GM23338 (cell line): ENCODE data around the gene VOPP1. TPM values are rescaled to one million over a fixed set of nuclear protein-coding genes. Genes with fewer than 3 reads are reported as not detected.

Experiments
- ATAC-seq: fragments of 200-7000 bp; cut with Tn5 transposase; 3 replicates; pipeline ENCODE4 v1.9.1; 2020
- DNase-seq: peaks from one replicate; pipeline ENCODE4 v3.0.0-alpha.2; 2015; ENCODE audit warnings: low spot score
- H2AFZ ChIP-seq: fragments of 200-600 bp; sonication (generic); 2 replicates; pipeline ENCODE4 v1.8.0; 2016; ENCODE audit warnings: antibody characterized with exemption, mild to moderate bottlenecking, moderate library complexity
- H3F3A ChIP-seq: fragments of 200-600 bp; sonication (generic); replicated peaks from 2 replicates; pipeline ENCODE4 v1.8.0; 2017; ENCODE audit warnings: antibody characterized with exemption, mixed run types, low read depth
- H3K27ac ChIP-seq: fragments of 200-600 bp; sonication (generic); 2 replicates; pipeline ENCODE4 v1.6.1; 2016; ENCODE audit warnings: low read depth
- H3K27me3 ChIP-seq: fragments of 200-600 bp; sonication (generic); 2 replicates; pipeline ENCODE4 v1.8.0; 2016; ENCODE audit warnings: mild to moderate bottlenecking, mixed run types, moderate library complexity; ENCODE audit not compliant: insufficient read depth
- H3K36me3 ChIP-seq: fragments of 200-600 bp; sonication (generic); 2 replicates; pipeline ENCODE4 v1.8.0; 2016; ENCODE audit warnings: mild to moderate bottlenecking; ENCODE audit not compliant: insufficient read depth
- H3K4me1 ChIP-seq: fragments of 200-600 bp; sonication (generic); 2 replicates; pipeline ENCODE4 v1.8.0; 2016; ENCODE audit warnings: mild to moderate bottlenecking, moderate library complexity; ENCODE audit not compliant: insufficient read depth
- H3K4me2 ChIP-seq: fragments of 200-600 bp; sonication (generic); 2 replicates; pipeline ENCODE4 v1.7.1; 2017; ENCODE audit warnings: mixed run types
- H3K4me3 ChIP-seq: fragments of 200-600 bp; sonication (generic); 2 replicates; pipeline ENCODE4 v1.6.1; 2016; ENCODE audit warnings: mixed run types
- H3K79me2 ChIP-seq: fragments of 200-600 bp; sonication (generic); replicated peaks from 2 replicates; pipeline ENCODE4 v1.8.0; 2017; ENCODE audit warnings: mild to moderate bottlenecking; ENCODE audit not compliant: insufficient read depth
- H3K9me2 ChIP-seq: fragments of 200-600 bp; sonication (generic); 2 replicates; pipeline ENCODE4 v1.8.0; 2017; ENCODE audit not compliant: insufficient read depth
- H4K20me1 ChIP-seq: fragments of 200-600 bp; sonication (generic); replicated peaks from 2 replicates; pipeline ENCODE4 v1.8.0; 2017; ENCODE audit warnings: mild to moderate bottlenecking; ENCODE audit not compliant: insufficient read depth
- H3K27ac Mint-ChIP-seq: 2 replicates; pipeline ENCODE4 v1.8.0; 2020; ENCODE audit warnings: inconsistent platforms, mild to moderate bottlenecking, moderate library complexity, mixed read lengths
- H3K27me3 Mint-ChIP-seq: 3 replicates; pipeline ENCODE4 v1.8.0; 2022; ENCODE audit warnings: low read depth, mild to moderate bottlenecking, moderate library complexity, mixed read lengths, inconsistent platforms; ENCODE audit not compliant: insufficient read depth, poor library complexity
- H3K36me3 Mint-ChIP-seq: 3 replicates; pipeline ENCODE4 v1.8.0; 2021; ENCODE audit warnings: low read depth, mild to moderate bottlenecking, inconsistent platforms, moderate library complexity, mixed read lengths
- H3K4me1 Mint-ChIP-seq: 3 replicates; pipeline ENCODE4 v1.8.0; 2020; ENCODE audit warnings: mild to moderate bottlenecking, inconsistent platforms, mixed read lengths
- H3K4me3 Mint-ChIP-seq: 3 replicates; pipeline ENCODE4 v1.8.0; 2021; ENCODE audit warnings: moderate library complexity, mild to moderate bottlenecking, inconsistent platforms, mixed read lengths
- H3K9me3 Mint-ChIP-seq: 3 replicates; pipeline ENCODE4 v1.8.0; 2020; ENCODE audit warnings: moderate library complexity, mild to moderate bottlenecking, inconsistent platforms, mixed read lengths
- CREB1 ChIP-seq: fragments of 250-450 bp; sonication (Bioruptor Pico); IDR thresholded peaks from 2 replicates; pipeline ENCODE4 v1.5.0; 2020; ENCODE audit warnings: low read depth, mild to moderate bottlenecking, moderate library complexity
- CTCF ChIP-seq, 2 experiments: fragments of 200-600 bp in 1 of 2; sonication (generic) in 1 of 2; conservative IDR thresholded peaks; 2 replicates each; pipeline versions ENCODE4 v1.5.1 to v1.6.1; 2016 to 2017; ENCODE audit warnings: antibody characterized with exemption in 2 of 2, low read depth in 2 of 2, mild to moderate bottlenecking in 2 of 2, moderate library complexity in 1 of 2
- ETS1 ChIP-seq: IDR thresholded peaks from 2 replicates; pipeline ENCODE4 v1.6.1; 2016; ENCODE audit warnings: antibody characterized with exemption
- EZH2 ChIP-seq: fragments of 200-600 bp; sonication (generic); IDR thresholded peaks from one replicate; pipeline ENCODE4 v1.8.0; 2017; ENCODE audit warnings: antibody characterized with exemption, mild to moderate bottlenecking, low read depth; ENCODE audit not compliant: unreplicated experiment
- EZH2phosphoT487 ChIP-seq: fragments of 200-600 bp; sonication (generic); IDR thresholded peaks from one replicate; pipeline ENCODE4 v1.8.1; 2018; ENCODE audit warnings: antibody characterized with exemption; ENCODE audit not compliant: unreplicated experiment
- JUNB ChIP-seq: IDR thresholded peaks from one replicate; pipeline ENCODE4 v1.6.1; 2016; ENCODE audit warnings: antibody characterized with exemption; ENCODE audit not compliant: unreplicated experiment
- NANOG ChIP-seq: IDR thresholded peaks from 2 replicates; pipeline ENCODE4 v1.6.1; 2016; ENCODE audit warnings: antibody characterized with exemption, borderline replicate concordance
- POLR2AphosphoS5 ChIP-seq: IDR thresholded peaks from 2 replicates; pipeline ENCODE4 v1.6.1; 2016; ENCODE audit warnings: antibody characterized with exemption, low read depth
- REST ChIP-seq: IDR thresholded peaks from one replicate; pipeline ENCODE4 v1.6.1; 2018; ENCODE audit warnings: antibody characterized with exemption; ENCODE audit not compliant: unreplicated experiment
- STAT1 ChIP-seq: IDR thresholded peaks from one replicate; pipeline ENCODE4 v1.6.1; 2016; ENCODE audit warnings: antibody characterized with exemption; ENCODE audit not compliant: unreplicated experiment
- ZNF114 ChIP-seq: fragments of 250-450 bp; sonication (Bioruptor Pico); IDR thresholded peaks from 2 replicates; pipeline ENCODE4 v1.5.0; 2020; ENCODE audit warnings: mild to moderate bottlenecking, moderate library complexity
- ZNF331 ChIP-seq: fragments of 250-450 bp; sonication (Bioruptor Pico); IDR thresholded peaks from 2 replicates; pipeline ENCODE4 v1.5.0; 2020; ENCODE audit warnings: low read depth, mild to moderate bottlenecking, moderate library complexity
- ZNF462 ChIP-seq: fragments of 250-450 bp; sonication (Bioruptor Pico); IDR thresholded peaks from 2 replicates; pipeline ENCODE4 v1.5.0; 2020; ENCODE audit warnings: mild to moderate bottlenecking, moderate library complexity
- polyA plus RNA-seq: library from polyadenylated mRNA; unstranded; fragments of >200 nt; fragmentation: Nextera tagmentation; extraction: Ambion mirVana; gene quantifications from 2 replicates; pipeline ENCODE4 v1.2.1, GENCODE V29; 2016
- total RNA-seq: library from RNA; depleted of rRNA; stranded (reverse); fragments of >200 nt; shearing (Covaris generic); gene quantifications from 2 replicates; pipeline ENCODE4 v1.2.3, GENCODE V29; 2014

The VOPP1 gene
- total and polyA plus RNA-seq, 2 experiments from 2014 or later, result 28.2 to 73.7 TPM

GRCh38 chr7:55498142-55498541 is 74.2 kb downstream of the VOPP1 start:
- Mint-ChIP-seq H3K27ac (peak overlapping the region; percentile 19; the same call in 1 of the 2 replicates), H3K36me3 (peaks cover 12% of the 10 kb centered on the region; the same call in 2 of the 3 replicates), H3K27me3 (peaks cover 5% of the 10 kb centered on the region), H3K4me3 (no peak overlapping the region), H3K4me1 (peaks cover 28% of the 10 kb centered on the region), H3K9me3 (no peaks in the 10 kb centered on the region)
- Histone ChIP-seq H4K20me1 (peaks cover 5% of the 10 kb centered on the region; the same call in 1 of the 2 replicates), H3K36me3 (no peaks in the 10 kb centered on the region; the same call in 1 of the 2 replicates), H2AFZ (no peak overlapping the region), H3K27ac (no peak overlapping the region), H3F3A (no peaks in the 10 kb centered on the region), H3K4me3 (no peak overlapping the region), H3K9me2 (no peaks in the 10 kb centered on the region), H3K4me2 (no peak overlapping the region), H3K27me3 (no peaks in the 10 kb centered on the region), H3K4me1 (no peaks in the 10 kb centered on the region; the same call in 1 of the 2 replicates), H3K79me2 (peaks cover 35% of the 10 kb centered on the region)
- TF ChIP-seq ZNF331 (CRISPR knock-in tag) (no peak), EZH2phosphoT487 (no peak), ETS1 (no peak), ZNF114 (CRISPR knock-in tag) (no peak), CTCF (conservative IDR thresholded peaks at IDR 0.05; ENCODE audit: low read depth in 2 of 2) (no peak), STAT1 (no peak), POLR2AphosphoS5 (no peak), ZNF462 (CRISPR knock-in tag) (no peak), CREB1 (CRISPR knock-in tag) (no peak), NANOG (no peak), EZH2 (no peak), REST (no peak), JUNB (no peak)
- DNase-seq (no peak), ATAC-seq (no peak)
